CD1c-positive myeloid dendritic cell (primary cell): ENCODE results near the gene PROK2.

Experiments
- DNase-seq: peaks from one replicate; pipeline ENCODE4 v3.0.0-alpha.2; 2016; ENCODE audit errors: extremely low spot score

Gene PROK2

GRCh38 chr3:71784914-71785531, at the start of gene PROK2:
Gene PROK2 (minus strand): TSS chr3:71785148. CDS start chr3:71785052, 96 bp downstream.
- peak; percentile 63 for DNase-seq

GRCh38 chr3:71831599-71831998, 46.7 kb upstream of the PROK2 start:
- DNase-seq: no peak

- peak; percentile 51 for DNase-seq
Observed at GRCh38 chr3:71825551-71826283, 40.8 kb upstream of the PROK2 start.

- no peak for DNase-seq
Observed at GRCh38 chr3:71821116-71821515, 36.2 kb upstream of the PROK2 start.

- no peak for DNase-seq
Observed at GRCh38 chr3:71817262-71817661, 32.3 kb upstream of the PROK2 start.

- no peak for DNase-seq
Observed at GRCh38 chr3:71816767-71817156, 31.8 kb upstream of the PROK2 start.

- DNase-seq: no peak
Observed at GRCh38 chr3:71815340-71816067, 30.6 kb upstream of the PROK2 start.

- no peak for DNase-seq
Observed at GRCh38 chr3:71813704-71814103, 28.8 kb upstream of the PROK2 start.

GRCh38 chr3:71813073-71813472, 28.1 kb upstream of the PROK2 start:
- DNase-seq: no peak

- DNase-seq: no peak
Observed at GRCh38 chr3:71810056-71810455, 25.1 kb upstream of the PROK2 start.

- no peak for DNase-seq
Observed at GRCh38 chr3:71809321-71810026, 24.5 kb upstream of the PROK2 start.

- no peak for DNase-seq
Observed at GRCh38 chr3:71806736-71807135, 21.8 kb upstream of the PROK2 start.

- DNase-seq: no peak
Observed at GRCh38 chr3:71805691-71806090, 20.7 kb upstream of the PROK2 start.

- peak; percentile 73 for DNase-seq
Observed at GRCh38 chr3:71805199-71805598, 20.3 kb upstream of the PROK2 start.

GRCh38 chr3:71803248-71803647, 18.3 kb upstream of the PROK2 start:
- no peak for DNase-seq

GRCh38 chr3:71801986-71802385, 17.0 kb upstream of the PROK2 start:
- DNase-seq: no peak

GRCh38 chr3:71800023-71800422, 15.1 kb upstream of the PROK2 start:
- DNase-seq: no peak

GRCh38 chr3:71797455-71797854, 12.5 kb upstream of the PROK2 start:
- no peak for DNase-seq

GRCh38 chr3:71796290-71796689, 11.3 kb upstream of the PROK2 start:
- DNase-seq: no peak

GRCh38 chr3:71791634-71792033, 6.7 kb upstream of the PROK2 start:
- DNase-seq: no peak

- DNase-seq: no peak
Observed at GRCh38 chr3:71789922-71790321, 5.0 kb upstream of the PROK2 start.

- no peak for DNase-seq
Observed at GRCh38 chr3:71787851-71788405, 3.0 kb upstream of the PROK2 start.
